Measurements from ENCODE around the gene RIPOR2.

RIPOR2 gene

DNA sequence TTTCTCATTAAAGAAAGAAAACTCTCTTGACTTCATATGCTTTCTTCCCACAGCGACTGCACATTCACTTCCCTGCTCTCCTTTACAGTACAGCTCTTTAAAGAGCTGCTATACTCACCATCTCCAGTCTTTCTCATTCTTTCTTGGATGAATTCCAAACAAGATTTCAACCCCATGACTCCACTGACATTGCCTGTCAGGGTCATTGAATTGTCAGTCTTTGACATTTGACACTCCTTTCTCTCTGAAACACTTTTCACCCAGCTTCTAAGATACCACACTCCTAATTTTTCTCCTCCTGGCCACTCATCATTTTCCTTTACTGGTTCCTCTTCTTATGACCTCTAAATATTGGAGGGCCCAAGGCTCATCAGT, 136.2 kb downstream of the RIPOR2 start:
- DNase-seq, result no peak
- no peaks in the 10 kb centered on the region for H3K27me3 ChIP-seq (replicated peaks)
- H3K36me3 ChIP-seq (replicated peaks), result no peaks in the 10 kb centered on the region
- no peak overlapping the region for H3K4me3 ChIP-seq (ENCODE audit: low read depth, low read length)
- H3K27ac ChIP-seq, result no peak overlapping the region
- TF ChIP-seq, protein P1, sequence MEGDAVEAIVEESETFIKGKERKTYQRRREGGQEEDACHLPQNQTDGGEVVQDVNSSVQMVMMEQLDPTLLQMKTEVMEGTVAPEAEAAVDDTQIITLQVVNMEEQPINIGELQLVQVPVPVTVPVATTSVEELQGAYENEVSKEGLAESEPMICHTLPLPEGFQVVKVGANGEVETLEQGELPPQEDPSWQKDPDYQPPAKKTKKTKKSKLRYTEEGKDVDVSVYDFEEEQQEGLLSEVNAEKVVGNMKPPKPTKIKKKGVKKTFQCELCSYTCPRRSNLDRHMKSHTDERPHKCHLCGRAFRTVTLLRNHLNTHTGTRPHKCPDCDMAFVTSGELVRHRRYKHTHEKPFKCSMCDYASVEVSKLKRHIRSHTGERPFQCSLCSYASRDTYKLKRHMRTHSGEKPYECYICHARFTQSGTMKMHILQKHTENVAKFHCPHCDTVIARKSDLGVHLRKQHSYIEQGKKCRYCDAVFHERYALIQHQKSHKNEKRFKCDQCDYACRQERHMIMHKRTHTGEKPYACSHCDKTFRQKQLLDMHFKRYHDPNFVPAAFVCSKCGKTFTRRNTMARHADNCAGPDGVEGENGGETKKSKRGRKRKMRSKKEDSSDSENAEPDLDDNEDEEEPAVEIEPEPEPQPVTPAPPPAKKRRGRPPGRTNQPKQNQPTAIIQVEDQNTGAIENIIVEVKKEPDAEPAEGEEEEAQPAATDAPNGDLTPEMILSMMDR (IDR thresholded peaks at IDR 0.05; ENCODE audit: low read depth, low read length, missing control alignments), result no peak
- in situ Hi-C loops (cut with HindIII; ENCODE audit: low pct_ligation_motif_present, low sequenced_read_pairs), result no loop called here

DNA sequence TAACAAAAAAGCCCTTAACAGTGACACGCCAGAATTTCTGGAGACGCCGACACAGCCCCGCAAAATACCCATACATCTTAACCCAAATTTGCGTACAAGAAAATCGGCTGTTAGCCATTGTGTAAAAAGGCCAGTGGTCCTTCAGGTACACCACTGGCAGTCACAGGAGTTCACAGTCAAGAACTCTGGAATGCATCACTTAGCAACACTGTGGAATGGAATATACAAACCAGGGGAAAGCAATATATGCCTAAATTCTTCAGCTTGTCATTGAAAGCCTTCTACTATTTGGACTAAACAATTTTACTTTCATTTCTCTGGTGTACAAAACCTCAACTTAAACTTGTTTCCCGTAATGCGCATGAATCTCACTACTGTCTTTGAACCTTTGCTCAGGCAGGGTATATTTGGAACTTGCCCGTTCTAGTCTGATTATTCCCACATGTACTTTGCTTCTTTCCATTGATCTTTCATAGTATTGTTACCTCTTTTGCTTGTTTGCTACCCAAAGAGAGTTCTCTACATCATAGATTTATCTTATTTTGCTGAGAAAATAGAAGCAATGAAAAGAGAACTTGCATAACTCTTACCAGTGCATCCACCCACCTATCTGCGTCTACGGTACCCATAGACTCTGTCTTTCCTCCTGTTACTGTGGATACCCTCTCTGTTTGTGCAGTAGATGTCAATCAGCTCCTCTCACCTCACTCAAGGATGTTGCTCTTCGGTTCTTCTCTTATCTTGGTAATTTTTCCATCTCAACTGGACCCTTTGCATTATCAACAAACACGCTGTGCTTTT, 136.8 kb downstream of the RIPOR2 start, which contains the start of gene ARMH2:
Gene ARMH2, minus strand, starts transcription at position 178 of the 801 bp plus-strand sequence. Its CDS starts 60 bp downstream, at position 118.
- in situ Hi-C loops (cut with HindIII; ENCODE audit: low pct_ligation_motif_present, low sequenced_read_pairs), result no loop called here
- no peak within 1 kb of the TSS for H3K4me3 ChIP-seq (ENCODE audit: low read depth, low read length)
- no peaks in the 10 kb centered on the region for H3K36me3 ChIP-seq (replicated peaks)
- no peak for DNase-seq
- H3K27ac ChIP-seq, result no peak within 1 kb of the TSS
- H3K27me3 ChIP-seq (replicated peaks), result no peaks in the 10 kb centered on the region
- TF ChIP-seq, protein P1 (IDR thresholded peaks at IDR 0.05; ENCODE audit: low read depth, low read length, missing control alignments), result no peak

DNA sequence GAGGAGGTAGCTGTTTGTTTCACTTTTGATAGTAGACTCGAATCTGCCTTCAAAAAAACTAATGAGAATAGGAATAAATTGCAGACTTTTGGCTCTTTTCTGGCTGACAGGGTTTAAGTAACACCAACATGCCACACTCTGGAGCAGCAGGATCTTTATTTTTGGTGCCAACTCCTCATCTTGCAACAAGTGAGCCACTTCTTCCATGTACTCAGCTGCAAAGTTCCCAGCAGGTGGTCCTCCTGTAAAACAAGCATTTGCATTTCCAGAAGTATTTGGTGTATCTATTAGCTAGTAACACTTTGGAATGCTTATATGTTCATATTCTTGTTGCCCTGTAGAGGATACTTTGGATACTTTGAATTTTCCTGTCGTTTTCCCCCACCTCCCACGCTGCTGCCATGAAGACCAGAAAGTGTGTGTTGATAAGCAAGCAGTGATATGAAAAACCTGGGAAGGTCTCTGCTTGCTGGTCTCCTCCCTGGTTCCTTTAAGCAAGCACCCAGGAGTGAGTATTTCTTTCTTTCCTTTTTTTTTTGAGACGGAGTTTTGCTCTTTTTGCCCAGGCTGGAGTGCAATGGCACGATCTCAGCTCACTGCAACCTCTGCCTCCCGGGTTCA, 138.1 kb downstream of the RIPOR2 start:
- no peaks in the 10 kb centered on the region for H3K27me3 ChIP-seq (replicated peaks)
- H3K27ac ChIP-seq, result no peak overlapping the region
- DNase-seq, result no peak
- in situ Hi-C loops (cut with HindIII; ENCODE audit: low pct_ligation_motif_present, low sequenced_read_pairs), result no loop called here
- H3K4me3 ChIP-seq (ENCODE audit: low read depth, low read length), result no peak overlapping the region
- no peaks in the 10 kb centered on the region for H3K36me3 ChIP-seq (replicated peaks)
- TF ChIP-seq, protein P1 (IDR thresholded peaks at IDR 0.05; ENCODE audit: low read depth, low read length, missing control alignments), result no peak

DNA sequence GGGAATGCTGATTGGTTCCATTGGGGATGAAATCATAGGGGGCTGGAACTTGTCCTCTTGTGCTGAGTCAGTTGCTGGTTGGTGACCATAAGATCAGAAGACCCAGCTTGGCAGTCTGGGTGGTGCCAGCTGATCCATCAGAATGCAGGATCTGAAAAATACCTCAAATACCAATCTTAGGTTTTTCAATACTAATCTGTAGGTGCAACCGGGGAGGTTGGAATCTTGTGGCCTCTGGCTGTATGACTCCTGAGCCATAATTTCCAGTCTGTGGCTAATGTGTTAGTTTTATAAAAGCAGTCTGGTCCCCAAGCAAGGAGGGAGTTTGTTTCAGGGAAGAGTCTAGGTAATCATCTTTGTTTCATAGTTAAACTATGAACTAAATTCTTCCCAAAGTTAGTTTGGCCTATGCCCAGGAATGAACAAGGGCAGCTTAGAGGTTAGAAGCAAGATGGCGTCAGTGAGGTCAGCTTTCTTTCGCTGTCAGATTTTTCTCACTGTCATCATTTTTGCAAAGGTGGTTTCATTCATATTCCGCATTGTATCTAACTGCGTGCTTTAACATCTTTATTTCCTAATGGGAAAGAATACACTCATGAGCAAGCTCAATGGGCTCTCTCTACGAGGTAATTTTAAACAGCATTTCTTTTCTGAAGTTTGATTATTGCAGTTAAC, 139.0 kb downstream of the RIPOR2 start:
- no peak for DNase-seq
- H3K27ac ChIP-seq, result no peak overlapping the region
- in situ Hi-C loops (cut with HindIII; ENCODE audit: low pct_ligation_motif_present, low sequenced_read_pairs), result no loop called here
- H3K27me3 ChIP-seq (replicated peaks), result no peaks in the 10 kb centered on the region
- no peak overlapping the region for H3K4me3 ChIP-seq (ENCODE audit: low read depth, low read length)
- TF ChIP-seq, protein P1 (IDR thresholded peaks at IDR 0.05; ENCODE audit: low read depth, low read length, missing control alignments), result no peak
- H3K36me3 ChIP-seq (replicated peaks), result no peaks in the 10 kb centered on the region

DNA sequence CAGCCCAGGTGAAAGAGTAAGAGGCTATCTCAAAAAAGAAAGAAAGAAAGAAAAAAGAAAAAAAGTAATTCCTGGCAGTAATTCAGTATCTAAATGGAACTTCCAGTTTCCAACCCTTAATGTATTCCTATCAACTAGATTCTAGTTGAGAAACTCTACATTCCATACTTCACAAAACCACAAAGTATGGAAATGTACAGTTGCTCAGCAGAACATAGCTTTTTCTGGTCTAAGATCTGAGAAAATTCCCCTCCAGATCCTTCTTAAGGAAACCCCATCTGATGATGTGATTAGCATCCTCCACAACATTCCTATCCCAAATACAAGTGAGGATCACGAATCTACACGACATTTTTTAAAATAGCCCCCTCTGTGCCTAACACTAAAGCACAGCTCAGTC, 140.7 kb downstream of the RIPOR2 start:
- TF ChIP-seq, protein P1 (IDR thresholded peaks at IDR 0.05; ENCODE audit: low read depth, low read length, missing control alignments), result no peak
- in situ Hi-C loops (cut with HindIII; ENCODE audit: low pct_ligation_motif_present, low sequenced_read_pairs), result no loop called here
- no peak for DNase-seq
- Histone ChIP-seq H3K27me3 (replicated peaks) (no peaks in the 10 kb centered on the region), H3K27ac (no peak overlapping the region), H3K36me3 (replicated peaks) (no peaks in the 10 kb centered on the region), H3K4me3 (ENCODE audit: low read depth, low read length) (no peak overlapping the region)
